D721Med (cell line): Measurements from ENCODE around the gene RAB28.

Experiments
- DNase-seq: peaks from one replicate; pipeline ENCODE4 v3.0.0; 2011; ENCODE audit warnings: low spot score; ENCODE audit not compliant: insufficient read length
- FAIRE-seq: peaks from 2 replicates; lab custom pipeline; 2011; peaks lifted over from hg19 to GRCh38; lab: Jason Lieb, UNC
- TF ChIP-seq, protein P1 (sequence below): IDR thresholded peaks from 2 replicates; pipeline ENCODE4 v1.5.1; 2012; ENCODE audit warnings: mild to moderate bottlenecking, control low read depth; ENCODE audit not compliant: insufficient read depth; ENCODE audit errors: missing control alignments

RAB28 gene

DNA sequence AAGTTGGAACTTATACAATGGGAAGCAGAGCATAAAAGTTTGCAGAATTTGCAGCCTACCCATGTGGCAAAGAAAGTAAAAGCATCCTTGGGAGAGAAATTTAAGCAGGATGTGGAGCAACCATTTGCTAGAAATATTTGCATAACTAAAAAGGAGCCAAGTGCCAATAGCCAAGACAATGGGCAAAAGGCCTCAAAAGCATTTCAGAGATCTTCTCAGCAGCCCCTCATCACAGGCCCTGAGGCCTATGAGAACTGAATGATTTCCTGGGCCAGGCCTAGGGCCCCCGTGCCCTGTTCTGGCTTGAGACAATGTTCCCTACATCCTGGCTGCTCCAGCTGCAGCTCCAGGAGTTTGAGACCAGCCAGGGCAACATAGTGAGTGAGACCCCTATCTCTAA, 25.3 kb upstream of the RAB28 start:
- FAIRE-seq (no peak), DNase-seq (no peak)
- TF ChIP-seq, protein P1, sequence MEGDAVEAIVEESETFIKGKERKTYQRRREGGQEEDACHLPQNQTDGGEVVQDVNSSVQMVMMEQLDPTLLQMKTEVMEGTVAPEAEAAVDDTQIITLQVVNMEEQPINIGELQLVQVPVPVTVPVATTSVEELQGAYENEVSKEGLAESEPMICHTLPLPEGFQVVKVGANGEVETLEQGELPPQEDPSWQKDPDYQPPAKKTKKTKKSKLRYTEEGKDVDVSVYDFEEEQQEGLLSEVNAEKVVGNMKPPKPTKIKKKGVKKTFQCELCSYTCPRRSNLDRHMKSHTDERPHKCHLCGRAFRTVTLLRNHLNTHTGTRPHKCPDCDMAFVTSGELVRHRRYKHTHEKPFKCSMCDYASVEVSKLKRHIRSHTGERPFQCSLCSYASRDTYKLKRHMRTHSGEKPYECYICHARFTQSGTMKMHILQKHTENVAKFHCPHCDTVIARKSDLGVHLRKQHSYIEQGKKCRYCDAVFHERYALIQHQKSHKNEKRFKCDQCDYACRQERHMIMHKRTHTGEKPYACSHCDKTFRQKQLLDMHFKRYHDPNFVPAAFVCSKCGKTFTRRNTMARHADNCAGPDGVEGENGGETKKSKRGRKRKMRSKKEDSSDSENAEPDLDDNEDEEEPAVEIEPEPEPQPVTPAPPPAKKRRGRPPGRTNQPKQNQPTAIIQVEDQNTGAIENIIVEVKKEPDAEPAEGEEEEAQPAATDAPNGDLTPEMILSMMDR: no peak

DNA sequence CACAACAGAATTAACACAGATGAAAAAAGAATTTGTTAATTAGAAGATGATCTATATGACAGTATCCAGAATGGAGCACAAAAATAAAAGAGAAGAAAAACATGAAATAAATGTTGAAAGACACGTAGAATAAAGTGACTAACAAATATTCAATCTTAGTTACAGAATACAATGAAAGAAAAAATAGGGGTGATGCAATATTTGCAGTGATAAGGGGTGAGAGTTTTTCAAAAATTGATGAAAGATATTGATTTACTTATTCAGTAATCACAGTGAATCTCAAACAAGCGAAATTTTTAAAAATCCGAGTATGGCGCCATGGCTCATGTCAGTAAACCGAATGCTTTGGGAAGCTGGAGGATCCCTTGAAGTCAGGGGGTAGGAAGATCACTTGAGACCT, 20.2 kb upstream of the RAB28 start:
- FAIRE-seq: no peak
- no peak for DNase-seq
- TF ChIP-seq, protein P1: no peak

DNA sequence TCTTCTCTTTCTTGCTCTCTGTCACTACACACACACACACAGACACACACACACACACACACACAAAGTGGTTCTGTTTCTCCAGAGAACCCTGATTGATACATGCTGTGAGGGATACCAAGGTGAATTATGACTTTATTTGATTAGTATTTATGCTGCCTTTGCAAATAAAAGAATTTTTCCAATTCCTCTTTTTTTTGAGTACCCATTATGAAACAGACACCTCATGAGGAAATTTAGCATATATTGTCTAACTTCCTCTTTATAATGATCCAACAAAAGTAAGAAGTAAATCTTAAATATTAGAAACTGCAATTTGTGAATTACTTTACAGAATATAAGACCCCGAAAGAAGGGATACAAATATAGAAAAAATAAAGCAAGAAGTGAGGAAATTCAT, 14.3 kb upstream of the RAB28 start:
- DNase-seq: no peak
- FAIRE-seq: no peak
- TF ChIP-seq, protein P1: no peak

DNA sequence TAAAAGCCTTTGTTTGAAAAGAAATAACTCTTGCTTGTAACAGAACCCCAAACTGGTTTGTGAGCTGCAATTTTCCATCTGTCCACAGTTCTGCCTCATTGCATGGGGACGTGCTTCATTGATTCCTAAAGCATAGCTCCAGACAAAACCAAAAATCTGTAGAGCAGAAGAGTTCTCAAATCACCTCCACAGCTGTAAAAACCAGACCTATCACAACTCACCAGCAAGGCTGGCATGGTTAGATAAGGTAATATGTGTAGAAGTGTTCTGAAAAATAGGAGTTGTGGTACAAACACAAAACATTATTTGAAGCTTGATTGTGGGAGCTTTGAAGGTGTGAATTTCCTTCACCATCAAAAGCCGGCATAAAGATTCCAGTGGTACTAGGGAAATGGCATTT, 12.5 kb upstream of the RAB28 start:
- FAIRE-seq (no peak), DNase-seq (no peak)
- TF ChIP-seq, protein P1: no peak

DNA sequence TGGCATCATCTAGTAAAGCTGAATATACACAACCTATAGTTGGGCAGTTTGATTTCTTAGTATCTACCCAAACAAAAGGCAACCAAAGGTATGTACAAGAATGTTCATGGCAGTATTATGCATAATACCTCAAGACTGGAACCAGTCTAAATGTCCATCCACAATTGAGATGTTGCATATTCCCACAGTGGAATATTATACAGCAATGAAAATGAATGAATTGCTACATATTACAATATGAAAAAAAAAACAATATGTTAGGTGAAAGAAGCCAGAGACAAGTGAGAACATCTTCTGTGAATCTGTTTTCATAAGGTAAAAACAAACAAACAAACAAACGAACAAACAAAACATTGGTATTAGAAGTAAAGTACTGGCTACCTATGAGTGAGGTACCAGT, 11.6 kb upstream of the RAB28 start:
- DNase-seq (no peak), FAIRE-seq (no peak)
- TF ChIP-seq, protein P1: no peak

DNA sequence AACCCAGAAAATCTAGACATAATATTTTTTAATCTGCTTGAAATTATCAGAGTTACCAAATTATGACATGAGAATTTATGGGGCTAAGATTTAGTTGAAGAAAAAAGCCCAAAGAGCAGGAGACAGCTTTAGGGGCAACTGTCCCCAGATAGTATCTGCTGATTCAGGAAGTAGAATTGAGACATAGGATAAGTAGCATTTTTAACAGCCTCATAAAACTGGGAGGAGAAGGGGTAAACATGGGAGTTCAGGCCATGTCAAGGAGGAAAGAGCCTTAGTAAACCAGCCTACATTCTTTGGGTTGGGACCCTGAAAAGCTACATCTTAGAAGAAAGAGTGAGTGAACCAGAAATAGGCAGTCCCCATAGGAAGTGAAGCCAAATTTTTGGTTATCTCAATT, 9.7 kb upstream of the RAB28 start:
- TF ChIP-seq, protein P1: no peak
- DNase-seq (no peak), FAIRE-seq (no peak)

DNA sequence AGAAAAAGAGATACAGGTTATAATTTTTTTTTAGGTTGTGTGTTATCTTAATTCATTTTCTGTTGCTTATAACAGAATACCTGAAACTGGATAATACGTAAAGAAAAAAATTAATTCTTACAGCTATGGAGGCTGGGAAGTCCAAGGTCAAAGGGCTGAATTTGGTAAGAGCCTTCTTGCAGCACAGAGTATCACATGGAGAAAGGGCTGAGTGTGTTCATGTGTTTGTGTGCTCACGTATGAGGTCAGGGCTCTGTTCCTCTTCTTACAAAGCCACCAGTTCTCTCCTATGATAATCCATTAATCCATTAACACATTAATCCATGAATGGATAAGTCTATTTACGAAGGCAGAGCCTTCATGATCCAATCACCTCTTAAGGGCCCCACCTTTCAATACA, 8.6 kb upstream of the RAB28 start:
- FAIRE-seq (peak; percentile 91), DNase-seq (no peak)
- TF ChIP-seq, protein P1: no peak
